GM19452 (cell line): ENCODE data around the gene TIAL1.
"Not testable (repeated sequence)": the region's sequence is repeated elsewhere in the genome, so short reads cannot be mapped to it uniquely, and the experiment has no call there.

Experiments used
- ATAC-seq: cut with Tn5 transposase; IDR thresholded peaks from one replicate; pipeline ENCODE4 v1.9.1; 2021; ENCODE audit not compliant: unreplicated experiment

TIAL1 gene

DNA sequence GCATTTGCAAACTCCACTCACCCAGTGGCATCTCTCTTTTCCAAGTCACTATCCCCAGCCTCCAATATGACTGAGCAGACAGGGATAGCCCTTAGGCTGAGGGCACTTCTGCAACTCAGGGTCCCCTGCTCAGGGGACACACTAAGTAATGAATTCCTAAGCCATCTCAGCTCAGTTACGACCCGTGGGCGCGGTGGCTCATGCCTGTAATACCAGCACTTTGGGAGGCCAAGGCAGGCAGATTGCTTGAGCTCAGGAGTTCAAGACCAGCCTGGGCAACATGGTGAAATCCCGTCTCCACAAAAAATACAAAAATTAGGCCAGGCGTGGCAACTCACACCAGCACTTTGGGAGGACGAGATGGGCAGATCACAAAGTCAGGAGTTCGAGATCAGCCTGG is 64.5 kb downstream of the TIAL1 start:
- not testable (repeated sequence) for ATAC-seq

DNA sequence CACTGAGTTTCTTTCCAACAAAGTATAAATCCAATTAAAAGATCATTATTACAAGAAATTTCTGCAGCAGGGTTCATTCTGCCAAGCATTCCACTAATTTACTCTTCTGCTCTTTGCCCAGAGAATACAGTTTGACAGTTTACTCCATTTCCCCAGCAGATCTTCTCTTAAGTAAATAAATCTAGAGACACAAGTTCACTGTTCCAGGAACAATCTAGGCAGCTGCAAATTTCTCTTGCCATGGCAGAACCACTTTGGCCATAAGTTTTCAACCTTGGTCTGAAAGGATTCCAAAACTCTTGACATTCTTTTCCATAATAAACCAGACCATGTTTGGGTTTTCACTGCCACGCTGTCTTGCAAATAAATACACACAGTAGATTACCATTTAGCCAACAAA is 65.7 kb downstream of the TIAL1 start:
- no peak for ATAC-seq

- not testable (repeated sequence) for ATAC-seq
Measured at GRCh38 chr10:119528663-119529237, 68.0 kb downstream of the TIAL1 start.

DNA sequence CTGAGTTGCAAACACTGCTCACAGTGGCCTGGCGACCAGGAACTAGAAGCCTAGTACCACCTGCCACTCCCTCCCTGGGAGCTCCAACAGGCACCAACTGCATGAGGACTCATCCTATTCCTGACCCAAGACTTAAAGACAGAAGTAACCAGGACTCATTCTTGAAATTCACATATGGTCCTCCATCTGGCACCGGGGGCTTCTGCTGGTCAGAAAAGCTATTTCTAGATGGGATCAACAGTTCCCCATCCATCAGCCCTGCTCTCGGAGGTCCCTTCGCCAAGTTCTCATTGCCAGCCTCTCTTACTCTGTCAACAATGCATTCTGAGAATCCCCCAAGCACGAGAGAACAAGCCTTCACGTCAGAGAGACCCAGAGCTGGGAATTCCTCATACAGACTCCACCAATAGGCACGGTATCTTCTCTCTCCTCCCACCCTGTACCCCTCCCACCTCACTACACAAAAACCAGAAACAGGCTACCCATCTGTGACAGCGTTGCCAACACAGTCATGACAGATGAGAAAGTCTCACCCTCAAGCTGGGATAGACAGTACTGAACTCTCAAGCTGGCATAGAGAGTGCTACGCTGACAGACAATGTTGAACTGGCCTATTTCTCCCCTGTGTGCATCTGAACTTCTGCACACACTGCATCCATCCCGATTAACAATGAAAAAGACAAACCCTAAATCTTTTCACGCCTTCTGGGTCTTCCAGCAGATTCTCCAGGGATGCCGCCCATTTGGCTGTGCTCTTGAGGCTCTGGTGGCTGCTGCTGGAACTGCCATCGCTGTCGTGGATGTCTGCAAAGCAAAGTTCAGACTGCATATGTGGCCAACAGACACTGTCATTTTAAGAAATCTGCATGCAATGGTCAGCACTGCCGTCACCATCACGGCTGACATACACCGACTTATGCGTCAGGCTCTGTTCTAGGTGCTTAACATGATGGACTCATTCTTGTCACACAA is 69.9 kb downstream of the TIAL1 start:
- ATAC-seq = no peak

DNA sequence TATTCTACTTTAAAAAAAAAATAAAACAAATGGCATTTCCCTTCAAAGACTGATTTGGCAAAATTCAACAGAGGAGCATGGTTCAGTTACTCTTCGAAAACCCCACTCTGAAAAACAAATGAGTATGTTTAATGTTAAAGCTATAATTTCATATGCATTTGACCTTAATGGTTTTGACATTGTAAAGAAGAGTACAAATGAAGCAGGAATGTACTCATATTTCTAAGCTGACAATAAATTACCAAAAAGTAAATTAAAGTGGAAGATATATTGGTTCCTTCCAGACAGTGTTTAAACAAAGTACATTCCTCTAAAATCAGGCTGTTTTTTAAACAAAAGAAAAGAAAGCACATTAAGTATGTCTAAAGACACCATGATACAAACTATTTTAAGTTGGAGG is 70.6 kb downstream of the TIAL1 start:
- no peak for ATAC-seq

- no peak for ATAC-seq
Measured at GRCh38 chr10:119525116-119525515, 71.6 kb downstream of the TIAL1 start.

- no peak for ATAC-seq
Measured at GRCh38 chr10:119524720-119525070, 72.1 kb downstream of the TIAL1 start.

GRCh38 chr10:119523895-119524719 is 72.7 kb downstream of the TIAL1 start:
- ATAC-seq = no peak
